NCI-H2196 treated with DMSO at 0.1 percent for 48 hours (cell line): ENCODE data around the gene MRPL41.
A peak's percentile ranks its signal among the peaks of the same experiment; 100 is the strongest.
"Not testable (repeated sequence)": the region's sequence is repeated elsewhere in the genome, so short reads cannot be mapped to it uniquely, and the experiment has no call there.

ENCODE experiments used
- DNase-seq: peaks from one replicate; lab custom pipeline; 2025; ENCODE audit not compliant: unreplicated experiment; lab: John Stamatoyannopoulos, UW

Gene MRPL41

DNA sequence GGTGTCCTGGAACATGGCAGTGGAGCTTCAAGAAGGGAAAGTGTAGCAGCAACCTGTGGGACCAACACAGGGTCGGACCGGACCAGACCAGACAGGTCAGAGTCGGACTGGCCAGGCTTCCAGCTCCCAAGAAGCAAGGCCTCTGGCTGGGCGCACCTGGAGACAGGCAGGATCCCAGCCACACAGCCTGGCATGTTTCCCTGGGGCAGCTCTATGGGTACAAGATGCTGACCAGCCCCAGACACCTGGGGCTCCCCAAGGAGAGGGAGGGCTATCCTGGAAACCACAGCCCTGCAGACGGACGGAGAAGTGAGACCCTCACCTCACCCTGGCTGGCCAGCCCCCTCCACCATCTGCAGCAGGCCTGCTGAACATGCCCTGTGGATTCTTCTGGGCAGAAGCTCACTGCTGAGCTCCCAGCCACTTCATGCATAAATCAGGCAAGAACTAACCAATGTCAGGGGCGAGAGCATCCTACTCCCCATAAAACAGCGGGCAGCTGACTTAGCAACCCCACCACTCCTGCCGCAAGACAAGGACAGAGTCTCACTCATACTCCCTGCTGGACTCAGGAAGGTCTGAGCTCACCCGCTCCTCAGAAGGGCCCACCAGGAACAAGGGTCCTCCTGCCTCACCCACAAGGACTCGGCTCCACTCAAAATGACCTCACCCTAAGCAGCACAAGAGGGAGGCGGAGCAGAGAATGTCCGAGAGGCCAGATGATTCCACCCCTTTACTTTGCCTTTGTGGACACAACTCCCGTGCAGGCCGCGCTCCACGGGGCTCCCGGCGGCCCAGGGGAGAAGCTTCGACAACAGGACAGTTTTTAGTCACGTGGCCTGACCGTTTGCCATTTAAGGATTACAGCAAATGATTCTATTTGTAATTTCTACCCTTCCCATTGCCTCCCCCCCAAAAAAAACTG, 29.9 kb downstream of the MRPL41 start:
- DNase-seq: no peak

DNA sequence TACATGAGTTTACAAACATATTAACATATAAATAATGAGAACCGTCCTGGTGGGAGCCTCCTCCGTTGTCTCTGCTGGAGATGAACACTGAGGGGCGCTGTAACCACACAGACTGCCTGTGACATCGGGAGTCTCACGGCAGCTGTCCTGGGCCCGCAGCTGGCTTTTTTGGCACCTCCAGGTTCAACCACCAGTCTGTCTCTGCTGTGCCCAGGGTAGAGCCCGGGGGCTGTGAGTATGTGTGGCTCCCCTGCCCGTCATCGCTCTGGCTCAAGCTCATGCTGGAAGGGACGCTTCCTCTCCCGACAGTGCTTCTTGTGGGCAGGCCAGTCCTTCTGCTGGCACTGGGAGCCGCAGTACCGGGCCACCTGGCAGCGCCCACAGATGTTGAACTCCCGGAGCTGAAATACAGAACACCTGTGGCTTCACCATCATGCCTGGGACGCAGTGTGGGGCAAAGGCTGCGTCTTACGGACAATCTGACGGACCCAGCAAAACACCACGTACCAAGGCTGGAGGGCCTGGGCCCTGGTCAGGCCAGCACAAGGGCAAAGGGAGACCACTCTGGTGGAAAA, 30.7 kb downstream of the MRPL41 start:
- DNase-seq: peak; percentile 19

DNA sequence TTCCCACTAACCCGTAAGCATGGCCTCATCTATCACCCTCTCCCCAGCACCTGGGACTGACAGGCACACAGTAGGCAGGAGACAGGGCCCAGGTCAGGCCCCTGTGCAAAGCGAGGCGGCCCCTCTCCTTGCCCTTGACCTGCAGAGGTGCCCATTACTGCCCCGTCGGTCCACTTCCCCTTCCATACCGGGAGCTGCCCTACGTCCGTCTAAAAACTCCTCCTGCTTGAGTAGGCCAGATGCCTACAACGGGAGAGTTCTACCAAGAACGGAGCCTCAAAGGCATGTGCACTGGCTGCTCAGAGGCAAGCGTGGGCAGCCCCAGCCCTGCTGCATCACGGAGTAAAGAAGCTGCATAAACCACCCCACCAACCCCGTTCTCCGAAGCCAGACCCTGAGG, 31.7 kb downstream of the MRPL41 start:
- DNase-seq: no peak

DNA sequence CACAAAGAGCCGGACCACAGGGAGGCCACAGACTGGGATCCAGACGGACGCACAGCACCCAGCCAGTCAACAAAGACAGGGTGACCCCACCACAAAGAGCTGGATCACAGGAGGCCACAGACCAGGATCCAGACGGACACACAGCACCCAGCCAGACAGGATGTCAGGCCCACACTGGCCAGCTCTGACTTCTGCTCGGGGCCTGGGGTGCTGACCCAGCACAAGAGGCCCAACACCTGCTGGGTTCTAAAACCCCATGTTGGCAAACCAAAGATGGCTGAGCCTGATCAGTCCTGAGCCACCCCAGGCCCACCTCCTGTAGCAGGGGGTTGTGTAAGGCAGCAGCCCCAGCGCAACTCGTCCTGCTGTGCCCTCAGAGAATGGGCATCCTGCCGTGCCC, 32.3 kb downstream of the MRPL41 start:
- DNase-seq: no peak

DNA sequence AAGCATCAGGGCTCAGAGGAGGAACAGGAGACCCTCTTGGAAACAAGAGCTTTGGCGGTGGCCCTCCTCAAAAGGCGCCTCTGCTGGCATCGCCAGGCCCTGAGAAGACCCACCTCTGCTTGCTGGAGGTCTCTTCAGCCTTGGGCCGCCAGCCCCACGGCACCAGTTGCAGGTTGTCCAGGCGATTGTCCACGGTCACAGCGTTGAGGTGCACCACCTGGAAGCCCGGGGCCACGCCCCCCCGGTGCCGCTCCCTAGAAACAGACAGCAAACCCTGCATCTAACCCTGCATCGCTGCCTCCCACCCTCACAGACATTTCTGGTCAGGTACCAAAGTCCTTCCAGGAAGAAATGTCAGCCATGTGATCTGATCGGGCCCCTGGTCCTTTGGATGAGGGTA, 35.2 kb downstream of the MRPL41 start:
- no peak for DNase-seq

DNA sequence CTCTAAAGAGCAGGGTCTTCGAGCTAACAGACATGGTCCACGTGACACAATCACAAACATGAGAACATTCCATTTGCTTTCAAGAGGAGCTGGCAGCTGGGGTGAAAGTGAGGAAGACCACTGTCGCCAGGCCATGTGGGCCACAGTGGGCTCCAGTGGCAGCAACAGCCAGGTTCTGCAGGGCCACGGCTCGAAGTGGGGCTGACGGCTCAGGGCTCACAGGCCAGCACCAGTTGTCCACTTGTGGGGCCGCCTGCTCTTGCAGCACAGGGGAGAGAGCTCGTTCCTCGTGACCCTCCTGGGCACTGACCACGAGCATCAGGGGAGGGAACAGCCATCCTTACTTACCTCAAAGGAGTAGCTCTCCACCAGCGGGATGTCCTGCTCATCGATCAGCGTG, 36.6 kb downstream of the MRPL41 start:
- no peak for DNase-seq

DNA sequence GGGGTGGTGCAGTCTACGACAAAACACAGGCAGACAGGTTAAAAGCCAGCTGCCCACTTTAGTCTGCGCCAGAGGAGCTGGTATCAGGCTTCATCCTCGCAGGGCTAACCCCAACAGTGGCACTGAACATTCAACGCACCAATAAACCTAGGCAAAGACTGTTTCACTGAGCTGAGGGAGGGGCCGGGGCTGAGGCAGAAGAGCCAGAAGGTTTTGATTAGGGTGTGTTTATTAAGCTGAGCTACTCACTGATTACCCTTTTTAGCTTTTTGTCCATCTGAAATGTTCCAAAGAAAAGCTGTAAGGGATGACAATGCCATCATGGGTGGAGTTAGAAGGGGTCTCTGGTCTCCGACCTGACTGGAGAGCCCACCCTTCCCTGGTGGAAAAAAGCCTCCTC, 37.2 kb downstream of the MRPL41 start:
- no peak for DNase-seq

DNA sequence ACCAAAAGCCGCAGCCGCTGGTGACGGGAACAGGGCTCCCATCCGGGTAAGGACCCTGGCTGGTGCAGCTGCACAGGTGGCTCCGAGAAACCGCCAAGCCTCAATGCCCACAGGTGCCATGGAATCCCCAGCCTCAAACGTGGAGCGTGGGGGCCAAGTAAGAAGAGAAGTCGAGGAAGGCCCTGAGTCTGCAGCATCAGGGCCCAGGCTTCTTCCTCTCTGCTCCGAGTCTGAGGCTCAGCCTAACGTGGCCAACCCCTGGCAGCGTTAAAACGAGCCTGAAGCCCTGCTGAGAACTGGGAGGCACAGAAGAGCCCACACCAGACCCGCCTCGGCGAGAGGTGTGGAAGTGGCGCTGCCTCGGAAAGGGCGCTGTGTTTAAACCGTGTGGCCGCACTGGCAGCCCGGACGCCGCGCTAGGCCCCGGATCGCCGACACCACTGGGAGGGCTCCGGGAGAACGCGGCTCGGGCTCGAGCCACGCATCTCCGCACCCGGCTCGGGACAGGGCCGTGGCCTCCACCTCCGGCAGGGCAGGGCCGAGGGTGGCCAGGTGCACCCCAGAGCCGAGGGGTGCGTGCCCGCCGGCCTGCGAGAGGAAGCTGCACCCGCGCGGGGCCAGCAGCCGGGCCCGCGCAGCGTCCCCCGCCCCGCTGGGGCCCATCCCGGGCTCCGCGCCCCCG, 37.9 kb downstream of the MRPL41 start:
- no peak for DNase-seq

DNA sequence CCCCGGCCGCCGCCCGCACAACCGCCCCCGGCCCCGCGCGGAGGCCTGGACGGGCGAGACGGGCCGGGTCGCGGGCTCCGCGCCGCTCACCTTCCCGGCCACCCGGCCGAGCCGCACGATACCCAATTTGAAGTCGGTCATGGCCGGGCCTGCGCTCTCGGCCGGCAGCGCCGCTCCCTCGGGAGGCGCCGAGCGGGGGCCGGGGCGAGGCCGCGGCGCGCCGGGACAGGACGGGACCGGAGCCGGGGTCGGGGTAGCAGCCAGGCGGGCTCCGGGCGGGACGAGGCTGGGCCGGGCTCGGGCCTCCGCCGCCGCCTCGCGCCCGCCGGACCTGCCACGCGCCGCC, 38.4 kb downstream of the MRPL41 start:
- no peak for DNase-seq

DNA sequence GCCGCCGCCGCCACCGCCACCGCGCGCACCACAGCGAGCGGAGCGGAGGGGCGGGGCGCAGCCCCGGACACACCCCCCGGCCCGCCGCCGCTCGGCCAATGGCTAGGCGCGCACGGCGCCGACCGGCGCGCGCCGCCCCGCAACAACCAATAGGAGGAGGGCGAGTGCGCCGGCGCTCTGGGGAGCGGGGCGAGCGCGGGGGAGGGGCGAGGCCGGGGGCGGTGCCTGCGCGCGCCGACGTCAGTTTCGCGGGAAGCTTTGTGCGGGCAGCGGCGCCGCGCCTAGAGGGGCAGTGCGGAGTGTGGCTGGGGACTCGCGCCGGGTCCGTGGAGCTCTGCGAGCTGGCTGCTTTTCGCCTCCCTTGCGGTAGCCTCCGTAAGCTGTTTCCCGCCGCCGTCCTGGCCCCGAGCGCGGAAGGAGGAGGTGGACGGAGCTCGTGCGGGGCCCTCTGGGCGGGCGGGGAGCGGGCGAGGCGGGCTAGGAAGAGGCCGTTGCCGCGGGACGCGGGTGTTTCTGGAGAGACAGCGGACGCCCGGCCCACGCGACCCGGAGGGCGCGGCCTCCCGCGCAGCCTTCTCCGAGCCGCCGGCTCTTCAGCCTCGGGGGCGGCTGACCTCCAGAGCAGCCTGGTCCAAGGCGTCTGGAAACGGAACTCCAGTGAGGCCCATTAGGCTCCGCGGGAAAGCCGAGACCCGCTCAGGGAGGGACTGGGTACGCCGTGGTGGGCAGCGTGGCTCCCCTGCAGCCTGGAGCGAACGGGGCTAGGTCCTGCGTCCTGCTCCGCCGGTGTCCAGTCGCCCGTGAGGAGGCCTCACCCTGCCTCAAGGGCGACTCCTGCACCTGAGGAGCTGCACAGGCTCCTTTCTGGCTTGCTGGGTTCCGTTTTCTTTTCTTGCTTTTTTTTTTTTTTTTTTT, 39.0 kb downstream of the MRPL41 start, which contains the start of gene ZMYND19:
TSS of gene ZMYND19 (minus strand) at position 44 of the 915 bp plus-strand sequence. CDS start 249 bp downstream, outside the sequence.
- DNase-seq: peak; percentile 90

DNA sequence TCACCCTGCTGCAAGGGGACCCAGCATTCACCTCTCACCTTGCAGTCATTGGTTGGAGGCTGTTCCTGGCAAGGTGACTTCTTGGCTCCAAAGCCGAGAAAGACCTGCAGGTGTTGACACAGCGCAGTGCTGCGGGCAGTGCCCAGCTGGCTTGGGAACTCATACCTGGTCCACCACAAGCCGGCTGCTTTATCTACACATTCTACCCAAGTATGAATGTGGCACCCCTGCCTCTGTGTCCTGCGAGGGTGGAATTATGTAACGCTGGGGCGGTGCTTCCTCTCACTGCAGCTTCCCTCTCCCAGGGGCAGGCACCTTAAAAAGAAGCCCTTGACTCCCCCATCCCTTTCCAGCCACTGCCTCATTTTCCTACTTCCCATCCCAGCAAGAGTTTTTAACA, 41.1 kb downstream of the MRPL41 start:
- peak; percentile 50 for DNase-seq

DNA sequence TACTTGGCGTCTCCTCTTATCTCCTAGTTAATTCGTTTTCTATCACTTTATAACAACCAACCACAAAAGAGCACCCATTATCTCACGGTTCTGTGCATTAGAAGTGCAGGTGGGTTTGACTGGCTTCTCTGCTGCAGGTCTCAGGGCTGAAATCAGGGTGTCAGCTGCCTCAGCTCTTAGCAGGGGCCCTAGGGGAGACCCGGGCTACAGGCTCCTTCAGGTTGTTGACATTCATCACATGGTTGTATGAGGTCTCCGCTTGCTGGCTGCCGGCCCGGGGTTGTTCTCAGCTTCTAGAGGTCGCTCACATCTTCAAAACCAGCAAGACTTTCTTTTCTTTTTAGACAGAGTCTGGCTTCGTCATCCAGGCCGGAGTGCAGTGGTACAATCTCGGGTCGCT, 41.5 kb downstream of the MRPL41 start:
- no peak for DNase-seq

DNA sequence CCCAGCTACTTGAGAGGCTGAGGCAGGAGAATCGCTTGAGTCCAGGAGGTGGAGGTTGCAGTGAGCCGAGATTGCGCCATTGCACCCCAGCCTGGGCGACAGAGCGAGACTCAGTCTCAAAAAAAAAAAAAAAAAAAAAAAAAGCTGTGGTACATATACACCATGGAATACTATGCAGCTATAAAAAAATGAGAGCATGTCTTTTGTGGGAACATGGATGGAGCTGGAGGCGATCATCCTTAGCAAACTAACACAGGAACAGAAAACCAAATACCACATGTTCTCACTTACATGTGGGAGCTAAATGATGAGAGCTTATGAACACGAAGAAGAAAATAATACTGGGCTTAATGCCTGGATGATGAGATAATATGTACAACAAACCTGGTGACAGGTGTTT, 44.9 kb downstream of the MRPL41 start:
- not testable (repeated sequence) for DNase-seq

DNA sequence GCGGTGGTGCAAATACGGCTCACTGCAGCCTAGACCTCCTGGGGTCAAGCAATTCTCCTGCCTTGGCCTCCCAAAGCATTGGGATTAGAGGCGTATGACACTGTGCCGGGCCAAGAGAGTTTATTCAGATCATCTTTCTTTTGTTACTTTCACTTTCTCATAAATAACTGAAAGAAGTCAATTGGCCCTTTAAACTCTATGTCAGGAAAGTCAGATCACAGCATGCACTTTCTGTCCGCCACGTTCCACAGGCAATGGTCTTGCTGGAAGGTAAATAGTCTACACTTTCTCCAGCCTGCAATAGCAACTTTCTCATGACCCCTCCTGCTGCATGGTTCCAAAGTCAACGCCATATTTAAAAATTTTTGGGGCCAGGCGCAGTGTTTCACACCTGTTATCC, 47.3 kb downstream of the MRPL41 start:
- no peak for DNase-seq
